Subcutaneous abdominal adipose tissue (tissue), 5 donors: ENCODE measurements around the gene HERPUD1.
"Not testable (repeated sequence)": the region's sequence is repeated elsewhere in the genome, so short reads cannot be mapped to it uniquely, and the experiment has no call there.

Experiments
- H3K27ac ChIP-seq: one replicate; pipeline ENCODE4 v1.7.0; 2013; ENCODE audit warnings: low read depth, mild to moderate bottlenecking, inconsistent platforms, low read length, moderate library complexity
- H3K27me3 ChIP-seq, 5 donors: one replicate each; pipeline ENCODE4 v1.7.0; 2013; ENCODE audit warnings: low read length in 5 of 5, inconsistent platforms in 1 of 5; ENCODE audit not compliant: control insufficient read depth in 5 of 5, insufficient read depth in 4 of 5
- H3K36me3 ChIP-seq, 5 donors: one replicate each; pipeline ENCODE4 v1.7.0; 2013; ENCODE audit warnings: low read length in 5 of 5; ENCODE audit not compliant: control insufficient read depth in 5 of 5, insufficient read depth in 5 of 5
- H3K4me1 ChIP-seq, 5 donors: one replicate each; pipeline ENCODE4 v1.7.0; 2013; ENCODE audit warnings: low read length in 5 of 5, mild to moderate bottlenecking in 3 of 5, moderate library complexity in 1 of 5; ENCODE audit not compliant: control insufficient read depth in 5 of 5, insufficient read depth in 5 of 5
- H3K4me3 ChIP-seq, 5 donors: one replicate each; pipeline ENCODE4 v1.7.0; 2013; ENCODE audit warnings: low read length in 5 of 5, low read depth in 1 of 5
- H3K9ac ChIP-seq, 5 donors: one replicate each; pipeline ENCODE4 v1.7.0; 2013; ENCODE audit warnings: low read length in 5 of 5, mild to moderate bottlenecking in 4 of 5, moderate library complexity in 3 of 5
- H3K9me3 ChIP-seq, 5 donors: one replicate each; pipeline ENCODE4 v1.7.0; 2013; ENCODE audit warnings: low read length in 5 of 5; ENCODE audit not compliant: control insufficient read depth in 5 of 5
- donor health status: healthy.
- donor health status: healthy.
- donor health status: healthy.
- donor health status: healthy.
- donor health status: healthy.

The HERPUD1 gene

DNA sequence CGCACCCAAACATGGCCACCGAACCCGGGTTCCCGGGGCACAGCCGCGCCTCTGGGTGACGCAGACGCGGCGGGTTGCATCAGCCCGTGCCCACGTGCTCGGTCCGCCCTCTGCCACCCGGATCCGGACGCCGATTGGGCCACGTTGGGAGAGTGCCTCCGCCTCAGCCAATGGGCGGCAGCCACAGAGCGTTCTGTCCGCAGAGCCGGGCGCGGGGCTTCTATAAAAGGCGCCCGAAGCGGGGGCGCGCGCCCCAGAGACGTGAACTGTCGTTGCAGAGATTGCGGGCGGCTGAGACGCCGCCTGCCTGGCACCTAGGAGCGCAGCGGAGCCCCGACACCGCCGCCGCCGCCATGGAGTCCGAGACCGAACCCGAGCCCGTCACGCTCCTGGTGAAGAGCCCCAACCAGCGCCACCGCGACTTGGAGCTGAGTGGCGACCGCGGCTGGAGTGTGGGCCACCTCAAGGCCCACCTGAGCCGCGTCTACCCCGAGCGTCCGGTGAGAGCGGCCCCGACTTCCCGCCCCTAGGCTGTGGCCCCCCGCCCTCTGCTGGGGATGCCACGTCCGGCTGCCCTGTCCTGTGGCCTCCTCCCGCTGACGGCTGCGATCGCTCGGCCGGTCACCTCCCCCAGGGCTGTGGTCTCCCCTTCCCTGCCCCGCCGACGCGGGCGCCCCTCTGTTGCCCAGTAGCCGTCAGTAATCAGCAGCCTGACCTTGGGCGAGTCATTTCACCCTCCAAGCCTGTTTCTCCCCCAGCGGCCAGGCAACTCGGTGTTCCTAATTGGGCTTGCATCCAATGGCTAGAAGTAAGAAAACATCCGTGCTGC is at the start of gene HERPUD1:
TSS of gene HERPUD1 (plus strand) at position 251 of the 829 bp plus-strand sequence. CDS start at position 354, 103 bp downstream.
- no peaks in the 10 kb centered on the region for H3K27me3 ChIP-seq
- peaks cover 5 to 47% (median 43%) of the 10 kb centered on the region in 5 donors for H3K4me1 ChIP-seq
- peaks cover 19 to 23% (median 20%) of the 10 kb centered on the region in 5 donors for H3K36me3 ChIP-seq
- no peaks in the 10 kb centered on the region for H3K9me3 ChIP-seq
- peak within 1 kb of the TSS; percentile 94 to 100 (median 99) for H3K4me3 ChIP-seq
- peak within 1 kb of the TSS; percentile 99 for H3K27ac ChIP-seq
- peak within 1 kb of the TSS; percentile 89 to 98 (median 98) for H3K9ac ChIP-seq

DNA sequence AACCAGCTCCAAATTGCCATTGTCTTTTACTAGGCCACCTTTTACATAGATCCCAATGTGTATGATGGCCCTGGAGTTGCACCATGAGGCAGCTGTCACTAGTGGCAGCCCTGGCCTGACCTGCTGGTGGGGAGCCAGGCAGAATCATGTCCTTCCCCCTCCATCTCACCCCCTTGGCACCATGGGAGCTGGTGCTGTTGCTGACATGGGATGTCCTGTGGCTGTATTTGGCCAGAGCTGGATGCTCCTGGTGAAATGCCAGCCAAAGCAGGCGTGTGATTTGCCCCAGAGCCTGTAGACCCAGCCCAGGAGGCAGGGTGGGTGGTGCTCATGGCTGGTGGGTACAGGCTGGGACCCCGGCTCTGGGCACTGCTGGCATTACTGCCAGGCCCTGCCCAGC is 48.4 kb upstream of the HERPUD1 start:
- H3K4me1 ChIP-seq: peaks cover 0 to 2% (median 0%) of the 10 kb centered on the region in 5 donors
- no peaks in the 10 kb centered on the region for H3K9me3 ChIP-seq
- no peak overlapping the region for H3K4me3 ChIP-seq
- no peaks in the 10 kb centered on the region for H3K36me3 ChIP-seq
- H3K9ac ChIP-seq: no peak overlapping the region
- H3K27me3 ChIP-seq: peaks cover 0 to 4% (median 0%) of the 10 kb centered on the region in 5 donors
- no peak overlapping the region for H3K27ac ChIP-seq

- Histone ChIP-seq H3K9me3 (no peaks in the 10 kb centered on the region), H3K4me1 (peaks cover 0 to 2% (median 0%) of the 10 kb centered on the region in 5 donors), H3K4me3 (no peak overlapping the region), H3K27me3 (peaks cover 0 to 4% (median 0%) of the 10 kb centered on the region in 5 donors), H3K36me3 (no peaks in the 10 kb centered on the region), H3K9ac (no peak overlapping the region), H3K27ac (no peak overlapping the region)
These were observed 47.8 kb upstream of the HERPUD1 start for GRCh38 chr16:56884026-56884582.

DNA sequence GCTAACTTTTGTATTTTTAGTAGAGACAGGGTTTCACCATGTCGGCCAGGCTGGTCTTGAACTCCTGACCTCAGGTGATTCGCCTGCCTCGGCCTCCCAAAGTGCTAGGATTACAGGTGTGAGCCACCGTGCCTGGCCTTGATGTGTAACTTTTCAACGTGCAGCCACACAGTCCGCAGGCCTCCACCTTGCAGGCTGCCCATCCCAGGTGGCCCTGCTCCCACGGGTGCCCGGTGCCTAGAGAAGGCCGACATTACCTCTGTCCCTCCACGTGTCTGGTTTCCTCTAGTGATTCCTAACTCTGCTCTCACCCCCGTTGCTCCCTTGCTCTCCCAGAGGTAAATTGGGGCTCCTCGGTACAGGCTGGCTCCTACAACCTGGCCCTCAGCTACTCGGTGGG is 47.0 kb upstream of the HERPUD1 start:
- not testable (repeated sequence) for H3K9ac ChIP-seq, H3K4me3 ChIP-seq, H3K27ac ChIP-seq, H3K9me3 ChIP-seq, H3K36me3 ChIP-seq, H3K4me1 ChIP-seq, H3K27me3 ChIP-seq

DNA sequence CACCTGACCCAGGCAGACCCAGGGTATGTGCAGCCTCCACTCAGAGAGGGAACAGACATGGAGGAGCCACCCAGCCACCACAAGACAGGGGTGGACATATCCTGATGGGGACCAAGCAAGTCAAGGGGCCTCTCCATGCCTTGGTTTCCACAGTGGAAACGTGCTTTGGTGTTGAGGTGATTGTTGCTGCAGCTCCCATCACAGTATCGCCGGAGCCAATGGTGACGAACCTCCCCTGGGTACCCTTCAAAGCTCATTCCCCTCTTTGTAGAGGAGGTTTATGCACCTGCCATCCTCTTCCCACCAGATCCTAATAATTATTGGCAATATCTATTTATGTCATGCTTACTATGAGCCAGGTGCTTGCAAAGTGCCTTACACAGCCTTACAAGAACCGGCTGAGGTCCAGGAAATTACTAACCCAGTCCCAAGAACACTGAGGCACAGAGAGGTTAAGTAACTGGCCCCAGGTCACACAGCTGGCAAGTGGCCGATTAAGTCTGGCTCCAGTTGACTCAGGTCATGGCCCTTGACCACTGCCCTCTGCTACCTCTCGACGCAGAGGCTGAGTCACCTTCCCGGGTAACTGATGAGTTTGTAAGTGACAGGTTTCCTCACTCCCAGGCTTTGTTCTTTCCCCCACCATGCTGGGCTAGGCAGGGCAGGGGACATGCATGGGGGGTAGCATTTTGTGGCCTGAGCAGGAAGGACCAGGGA is 46.3 kb upstream of the HERPUD1 start:
- Histone ChIP-seq H3K4me3 (no peak overlapping the region), H3K27me3 (peaks cover 0 to 2% (median 0%) of the 10 kb centered on the region in 5 donors), H3K4me1 (peaks cover 0 to 2% (median 0%) of the 10 kb centered on the region in 5 donors), H3K36me3 (no peaks in the 10 kb centered on the region), H3K9me3 (no peaks in the 10 kb centered on the region), H3K9ac (no peak overlapping the region), H3K27ac (no peak overlapping the region)

DNA sequence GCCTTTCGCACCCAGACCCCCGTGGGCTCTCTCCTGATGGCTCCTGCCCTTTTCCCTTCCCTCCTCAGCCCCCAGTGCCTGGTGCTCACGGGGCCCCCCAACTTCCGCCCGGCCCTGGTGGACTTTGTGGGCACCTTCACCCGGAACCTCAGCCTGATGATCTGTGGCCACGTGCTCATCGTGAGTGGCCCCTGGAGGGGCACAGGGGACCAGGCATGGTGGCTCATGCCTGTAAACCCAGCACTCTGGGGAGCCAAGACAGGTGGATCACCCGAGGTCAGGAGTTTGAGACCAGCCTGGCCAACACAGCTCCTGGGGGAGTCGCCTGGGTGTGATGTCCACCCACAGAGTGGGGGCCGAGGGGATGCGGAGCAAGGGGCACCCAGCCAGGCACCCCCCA is 45.6 kb upstream of the HERPUD1 start:
- Histone ChIP-seq H3K4me1 (peaks cover 0 to 2% (median 0%) of the 10 kb centered on the region in 5 donors), H3K9me3 (no peaks in the 10 kb centered on the region), H3K27me3 (no peaks in the 10 kb centered on the region), H3K36me3 (no peaks in the 10 kb centered on the region), H3K27ac (no peak overlapping the region), H3K9ac (no peak overlapping the region), H3K4me3 (no peak overlapping the region)

DNA sequence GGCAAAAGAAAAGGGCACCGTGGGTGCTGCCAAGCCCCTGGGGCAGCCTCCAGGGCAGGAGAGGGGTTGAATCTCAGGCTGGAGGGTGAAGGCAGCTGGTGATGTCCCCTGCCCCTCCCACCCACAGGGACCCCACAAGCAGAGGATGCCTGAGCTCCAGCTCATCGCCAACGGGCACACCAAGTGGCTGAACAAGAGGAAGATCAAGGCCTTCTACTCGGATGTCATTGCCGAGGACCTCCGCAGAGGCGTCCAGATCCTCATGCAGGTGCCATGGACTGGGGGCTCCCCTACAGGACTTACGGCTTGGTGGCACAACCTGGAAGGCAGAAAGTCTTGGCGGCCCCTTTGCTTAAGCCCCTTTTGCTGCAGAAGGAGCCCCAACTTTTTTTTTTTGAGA is 45.1 kb upstream of the HERPUD1 start:
- Histone ChIP-seq H3K27me3 (no peaks in the 10 kb centered on the region), H3K27ac (no peak overlapping the region), H3K36me3 (no peaks in the 10 kb centered on the region), H3K4me3 (no peak overlapping the region), H3K9ac (no peak overlapping the region), H3K9me3 (no peaks in the 10 kb centered on the region), H3K4me1 (peaks cover 0 to 2% (median 0%) of the 10 kb centered on the region in 5 donors)

DNA sequence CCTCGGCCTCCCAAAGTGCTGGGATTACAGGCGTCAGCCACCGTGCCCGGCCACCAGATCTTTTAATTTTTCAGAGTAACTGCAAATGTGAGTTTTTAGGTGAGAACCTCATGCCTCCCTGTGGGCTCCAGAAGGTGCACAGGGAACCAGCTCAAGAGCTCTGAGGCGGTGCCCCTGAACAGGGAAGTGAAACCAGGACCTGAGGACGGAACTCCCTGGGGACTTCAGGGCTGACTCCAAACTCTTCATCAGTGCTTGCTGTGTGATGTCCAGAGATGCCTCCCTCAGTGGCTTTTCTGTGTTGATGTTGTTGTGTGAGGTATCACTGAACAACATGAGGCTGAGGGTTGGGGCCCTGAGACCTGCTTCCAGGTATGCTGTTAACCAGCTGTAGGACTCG is 43.1 kb upstream of the HERPUD1 start:
- no peaks in the 10 kb centered on the region for H3K4me1 ChIP-seq
- H3K27me3 ChIP-seq: peaks cover 0 to 4% (median 0%) of the 10 kb centered on the region in 5 donors
- H3K36me3 ChIP-seq: no peaks in the 10 kb centered on the region
- no peak overlapping the region for H3K4me3 ChIP-seq
- no peak overlapping the region for H3K27ac ChIP-seq
- no peaks in the 10 kb centered on the region for H3K9me3 ChIP-seq
- H3K9ac ChIP-seq: no peak overlapping the region

GRCh38 chr16:56889206-56889605 is 42.7 kb upstream of the HERPUD1 start:
- Histone ChIP-seq H3K27me3 (peaks cover 0 to 4% (median 0%) of the 10 kb centered on the region in 5 donors), H3K9ac (no peak overlapping the region), H3K4me1 (no peaks in the 10 kb centered on the region), H3K4me3 (no peak overlapping the region), H3K27ac (no peak overlapping the region), H3K36me3 (no peaks in the 10 kb centered on the region), H3K9me3 (no peaks in the 10 kb centered on the region)

DNA sequence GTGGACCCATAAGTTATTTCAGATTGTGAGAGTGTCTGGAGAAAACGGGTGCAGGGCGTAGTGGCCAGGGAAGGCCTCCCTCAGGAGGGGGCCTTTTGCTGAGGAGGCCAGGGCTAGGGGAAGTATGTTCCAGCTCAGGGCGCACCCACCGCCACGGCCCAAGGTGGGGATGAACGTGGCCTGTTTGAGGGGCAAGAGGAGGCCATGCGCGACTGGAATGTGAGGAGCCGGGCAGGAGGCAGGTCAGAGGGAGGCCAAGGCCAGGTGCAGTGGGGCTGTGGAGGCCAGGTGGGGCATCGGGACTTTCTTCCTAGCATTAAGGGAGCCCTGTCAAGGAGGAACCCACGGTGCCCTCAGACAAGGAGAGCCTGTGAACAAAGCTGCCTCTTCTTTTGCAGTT is 40.3 kb upstream of the HERPUD1 start:
- no peak overlapping the region for H3K9ac ChIP-seq
- no peak overlapping the region for H3K27ac ChIP-seq
- H3K27me3 ChIP-seq: peaks cover 0 to 4% (median 0%) of the 10 kb centered on the region in 5 donors
- H3K4me3 ChIP-seq: no peak overlapping the region
- H3K9me3 ChIP-seq: no peaks in the 10 kb centered on the region
- H3K36me3 ChIP-seq: no peaks in the 10 kb centered on the region
- H3K4me1 ChIP-seq: no peaks in the 10 kb centered on the region
